IMR-90 (cell line): ENCODE results near the gene SIGLEC6.

Experiments
- BHLHE40 ChIP-seq: fragments of 150-350 bp; IDR thresholded peaks from 2 replicates; pipeline ENCODE4 v1.6.1; 2016; ENCODE audit warnings: mild to moderate bottlenecking, low read depth, low read length
- CEBPB ChIP-seq: IDR thresholded peaks from 2 replicates; pipeline ENCODE4 v1.6.1; 2012; ENCODE audit warnings: low read depth, low read length, improper control_type of control experiment
- CHD1 ChIP-seq: IDR thresholded peaks from 2 replicates; pipeline ENCODE4 v1.6.1; 2012; ENCODE audit warnings: low read depth, low read length, improper control_type of control experiment
- ELK1 ChIP-seq: fragments of 150-350 bp; IDR thresholded peaks from 2 replicates; pipeline ENCODE4 v1.6.1; 2016; ENCODE audit warnings: low read depth, mild to moderate bottlenecking, low read length, moderate library complexity, borderline replicate concordance
- FOS ChIP-seq: fragments of 150-350 bp; IDR thresholded peaks from 2 replicates; pipeline ENCODE4 v1.6.1; 2016; ENCODE audit warnings: low read depth, low read length
- MAZ ChIP-seq: IDR thresholded peaks from 2 replicates; pipeline ENCODE4 v1.6.1; 2012; ENCODE audit warnings: low read depth, mild to moderate bottlenecking, low read length, improper control_type of control experiment, moderate library complexity, borderline replicate concordance
- MXI1 ChIP-seq: IDR thresholded peaks from 2 replicates; pipeline ENCODE4 v1.6.1; 2012; ENCODE audit warnings: low read depth, mild to moderate bottlenecking, low read length, moderate library complexity, borderline replicate concordance
- POLR2A ChIP-seq: IDR thresholded peaks from 2 replicates; pipeline ENCODE4 v1.6.1; 2012; ENCODE audit warnings: mild to moderate bottlenecking, low read depth, low read length
- RAD21 ChIP-seq: IDR thresholded peaks from 2 replicates; pipeline ENCODE4 v1.6.1; 2012; ENCODE audit warnings: low read length, improper control_type of control experiment
- RCOR1 ChIP-seq: IDR thresholded peaks from 2 replicates; pipeline ENCODE4 v1.6.1; 2012; ENCODE audit warnings: mild to moderate bottlenecking, low read length, improper control_type of control experiment; ENCODE audit not compliant: insufficient replicate concordance
- RFX5 ChIP-seq: IDR thresholded peaks from 2 replicates; pipeline ENCODE4 v1.8.0; 2012; ENCODE audit warnings: low read depth, mild to moderate bottlenecking, low read length, moderate library complexity
- SMC3 ChIP-seq: fragments of 150-350 bp; IDR thresholded peaks from 2 replicates; pipeline ENCODE4 v1.6.1; 2016; ENCODE audit warnings: low read depth, mild to moderate bottlenecking, antibody characterized with exemption, low read length, moderate library complexity
- USF2 ChIP-seq: fragments of 150-350 bp; IDR thresholded peaks from 2 replicates; pipeline ENCODE4 v1.6.1; 2017; ENCODE audit warnings: mild to moderate bottlenecking, antibody characterized with exemption, low read length, low read depth
- TF ChIP-seq, protein P1 (sequence below): conservative IDR thresholded peaks from 2 replicates; pipeline ENCODE4 v1.5.1; 2012; ENCODE audit warnings: mild to moderate bottlenecking, low read depth, low read length, improper control_type of control experiment

GRCh38 chr19:51509823-51510660, 21.4 kb downstream of the SIGLEC6 start:
- TF ChIP-seq, protein P1, sequence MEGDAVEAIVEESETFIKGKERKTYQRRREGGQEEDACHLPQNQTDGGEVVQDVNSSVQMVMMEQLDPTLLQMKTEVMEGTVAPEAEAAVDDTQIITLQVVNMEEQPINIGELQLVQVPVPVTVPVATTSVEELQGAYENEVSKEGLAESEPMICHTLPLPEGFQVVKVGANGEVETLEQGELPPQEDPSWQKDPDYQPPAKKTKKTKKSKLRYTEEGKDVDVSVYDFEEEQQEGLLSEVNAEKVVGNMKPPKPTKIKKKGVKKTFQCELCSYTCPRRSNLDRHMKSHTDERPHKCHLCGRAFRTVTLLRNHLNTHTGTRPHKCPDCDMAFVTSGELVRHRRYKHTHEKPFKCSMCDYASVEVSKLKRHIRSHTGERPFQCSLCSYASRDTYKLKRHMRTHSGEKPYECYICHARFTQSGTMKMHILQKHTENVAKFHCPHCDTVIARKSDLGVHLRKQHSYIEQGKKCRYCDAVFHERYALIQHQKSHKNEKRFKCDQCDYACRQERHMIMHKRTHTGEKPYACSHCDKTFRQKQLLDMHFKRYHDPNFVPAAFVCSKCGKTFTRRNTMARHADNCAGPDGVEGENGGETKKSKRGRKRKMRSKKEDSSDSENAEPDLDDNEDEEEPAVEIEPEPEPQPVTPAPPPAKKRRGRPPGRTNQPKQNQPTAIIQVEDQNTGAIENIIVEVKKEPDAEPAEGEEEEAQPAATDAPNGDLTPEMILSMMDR: no peak
- no peak for TF ChIP-seq POLR2A
- TF ChIP-seq USF2: no peak
- TF ChIP-seq SMC3: no peak
- TF ChIP-seq MXI1: no peak
- no peak for TF ChIP-seq MAZ
- TF ChIP-seq ELK1: no peak
- no peak for TF ChIP-seq CEBPB
- no peak for TF ChIP-seq RAD21
- no peak for TF ChIP-seq RFX5
- TF ChIP-seq CHD1: no peak
- TF ChIP-seq RCOR1: no peak
- TF ChIP-seq FOS: no peak
- no peak for TF ChIP-seq BHLHE40
